OCI-LY1 (cell line): ENCODE results near the gene TMEM106C.

Source experiments
- H2AFZ ChIP-seq: fragments of 200-600 bp; sonication (generic), shearing (Covaris generic); 2 replicates; pipeline ENCODE4 v1.6.0; 2014; ENCODE audit warnings: antibody characterized with exemption, mild to moderate bottlenecking, low read length
- H3F3A ChIP-seq: fragments of 200-600 bp; sonication (generic), shearing (Covaris generic); 2 replicates; pipeline ENCODE4 v1.6.0; 2014; ENCODE audit warnings: mild to moderate bottlenecking, antibody characterized with exemption, low read length, moderate library complexity; ENCODE audit not compliant: insufficient read depth
- H3K27ac ChIP-seq: fragments of 200-600 bp; sonication (generic); 2 replicates; pipeline ENCODE4 v1.5.1; 2014; ENCODE audit warnings: low read length, mixed run types, mild to moderate bottlenecking, low read depth; ENCODE audit not compliant: poor library complexity, severe bottlenecking
- H3K27me3 ChIP-seq: fragments of 200-600 bp; sonication (generic); 2 replicates; pipeline ENCODE4 v1.6.0; 2014; ENCODE audit warnings: antibody characterized with exemption, mild to moderate bottlenecking, low read length, moderate library complexity; ENCODE audit not compliant: insufficient read depth
- H3K36me3 ChIP-seq: fragments of 200-600 bp; sonication (generic); 2 replicates; pipeline ENCODE4 v1.6.1; 2014; ENCODE audit warnings: mild to moderate bottlenecking, antibody characterized with exemption, low read length, moderate library complexity, mixed read lengths; ENCODE audit not compliant: insufficient read depth
- H3K4me1 ChIP-seq: fragments of 200-600 bp; sonication (generic); 2 replicates; pipeline ENCODE4 v1.5.1; 2014; ENCODE audit warnings: mild to moderate bottlenecking, low read length, moderate library complexity; ENCODE audit not compliant: insufficient read depth, severe bottlenecking
- H3K4me2 ChIP-seq: fragments of 200-600 bp; sonication (generic), shearing (Covaris generic); 2 replicates; pipeline ENCODE4 v1.6.1; 2014; ENCODE audit warnings: low read length
- H3K4me3 ChIP-seq: fragments of 200-600 bp; sonication (generic); 2 replicates; pipeline ENCODE4 v1.5.1; 2014; ENCODE audit warnings: low read length, low read depth, mild to moderate bottlenecking, mixed read lengths; ENCODE audit not compliant: poor library complexity, severe bottlenecking
- H3K79me2 ChIP-seq: fragments of 200-600 bp; shearing (Covaris generic); 2 replicates; pipeline ENCODE4 v1.6.1; 2016; ENCODE audit warnings: mixed run types, low read length, mixed read lengths; ENCODE audit not compliant: insufficient read depth
- H3K9ac ChIP-seq: fragments of 200-600 bp; sonication (generic), shearing (Covaris generic); 2 replicates; pipeline ENCODE4 v1.6.1; 2014; ENCODE audit warnings: mild to moderate bottlenecking, low read length, mixed read lengths
- H3K9me2 ChIP-seq: fragments of 200-600 bp; sonication (generic), shearing (Covaris generic); 2 replicates; pipeline ENCODE4 v1.6.1; 2014; ENCODE audit warnings: low read depth, mild to moderate bottlenecking, low read length, mixed read lengths
- H3K9me3 ChIP-seq: fragments of 200-600 bp; shearing (Covaris generic); 2 replicates; pipeline ENCODE4 v1.6.1; 2014; ENCODE audit warnings: low read length, mixed read lengths
- H4K20me1 ChIP-seq: fragments of 200-600 bp; sonication (generic), shearing (Covaris generic); 2 replicates; pipeline ENCODE4 v1.6.0; 2016; ENCODE audit warnings: mild to moderate bottlenecking, low read length; ENCODE audit not compliant: insufficient read depth
- EZH2 ChIP-seq: fragments of 200-600 bp; sonication (generic), shearing (Covaris generic); IDR thresholded peaks from 2 replicates; pipeline ENCODE4 v1.8.0; 2017; ENCODE audit warnings: borderline replicate concordance, mixed run types, mild to moderate bottlenecking, antibody characterized with exemption, low read length, moderate library complexity, mixed read lengths
- TF ChIP-seq, protein P1 (sequence below): fragments of 200-600 bp; sonication (generic), shearing (Covaris generic); IDR thresholded peaks from 2 replicates; pipeline ENCODE4 v1.5.1; 2017; ENCODE audit warnings: mild to moderate bottlenecking, antibody characterized with exemption, low read length, moderate library complexity, mixed read lengths

The TMEM106C gene

DNA sequence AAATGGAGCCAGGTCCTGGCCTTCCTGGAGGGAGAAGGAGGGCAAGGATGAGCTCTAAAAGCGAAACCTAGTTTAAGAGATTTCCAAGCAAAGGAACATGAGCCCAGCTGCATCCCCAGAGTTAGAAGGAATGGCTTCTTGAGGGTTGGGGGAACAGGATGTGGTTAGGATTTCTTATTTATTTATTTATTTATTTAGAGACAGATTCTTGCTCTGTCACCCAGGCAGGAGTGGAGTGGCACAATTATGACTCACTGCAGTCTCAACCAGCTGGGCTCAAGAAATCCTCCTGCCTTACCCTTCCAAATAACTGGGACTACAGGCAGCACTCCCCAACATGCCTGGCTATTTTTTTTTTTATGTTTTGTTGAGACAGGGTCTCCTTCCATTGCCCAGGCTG is 25.3 kb upstream of the TMEM106C start:
- Histone ChIP-seq H3K36me3 (no peaks in the 10 kb centered on the region), H3K27ac (no peak overlapping the region), H3K9me2 (no peaks in the 10 kb centered on the region), H3K9ac (no peak overlapping the region), H3K9me3 (no peaks in the 10 kb centered on the region), H2AFZ (no peak overlapping the region), H3K79me2 (no peaks in the 10 kb centered on the region), H3K4me2 (no peak overlapping the region), H3K4me3 (no peak overlapping the region), H4K20me1 (no peaks in the 10 kb centered on the region), H3K27me3 (peaks cover 11% of the 10 kb centered on the region; the same call in 1 of the 2 replicates), H3F3A (no peaks in the 10 kb centered on the region), H3K4me1 (peaks cover 4% of the 10 kb centered on the region)
- no peak for TF ChIP-seq EZH2
- TF ChIP-seq, protein P1, sequence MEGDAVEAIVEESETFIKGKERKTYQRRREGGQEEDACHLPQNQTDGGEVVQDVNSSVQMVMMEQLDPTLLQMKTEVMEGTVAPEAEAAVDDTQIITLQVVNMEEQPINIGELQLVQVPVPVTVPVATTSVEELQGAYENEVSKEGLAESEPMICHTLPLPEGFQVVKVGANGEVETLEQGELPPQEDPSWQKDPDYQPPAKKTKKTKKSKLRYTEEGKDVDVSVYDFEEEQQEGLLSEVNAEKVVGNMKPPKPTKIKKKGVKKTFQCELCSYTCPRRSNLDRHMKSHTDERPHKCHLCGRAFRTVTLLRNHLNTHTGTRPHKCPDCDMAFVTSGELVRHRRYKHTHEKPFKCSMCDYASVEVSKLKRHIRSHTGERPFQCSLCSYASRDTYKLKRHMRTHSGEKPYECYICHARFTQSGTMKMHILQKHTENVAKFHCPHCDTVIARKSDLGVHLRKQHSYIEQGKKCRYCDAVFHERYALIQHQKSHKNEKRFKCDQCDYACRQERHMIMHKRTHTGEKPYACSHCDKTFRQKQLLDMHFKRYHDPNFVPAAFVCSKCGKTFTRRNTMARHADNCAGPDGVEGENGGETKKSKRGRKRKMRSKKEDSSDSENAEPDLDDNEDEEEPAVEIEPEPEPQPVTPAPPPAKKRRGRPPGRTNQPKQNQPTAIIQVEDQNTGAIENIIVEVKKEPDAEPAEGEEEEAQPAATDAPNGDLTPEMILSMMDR, result no peak

DNA sequence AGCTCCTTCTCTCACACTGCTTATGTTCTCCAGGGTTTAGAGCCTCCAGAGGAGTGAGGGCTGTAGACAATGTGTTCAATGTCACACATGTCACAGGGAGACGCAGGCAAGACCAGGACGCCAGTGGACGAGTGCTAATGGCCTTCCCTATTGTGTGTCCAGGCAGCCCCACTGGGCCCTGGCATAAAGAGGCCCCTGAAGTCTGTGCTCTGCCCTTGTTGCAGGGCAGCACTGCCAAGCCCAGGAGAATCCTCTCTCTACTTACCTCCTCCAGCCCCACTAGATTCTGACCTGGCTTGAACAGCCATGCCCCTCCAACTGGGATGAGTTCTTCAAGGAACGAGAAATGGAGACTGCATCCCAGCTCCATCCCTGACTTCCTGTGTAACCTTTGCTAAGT is 24.8 kb upstream of the TMEM106C start:
- H3K27ac ChIP-seq, result no peak overlapping the region
- H2AFZ ChIP-seq, result no peak overlapping the region
- no peaks in the 10 kb centered on the region for H3F3A ChIP-seq
- H3K9me3 ChIP-seq, result no peaks in the 10 kb centered on the region
- no peaks in the 10 kb centered on the region for H4K20me1 ChIP-seq
- H3K36me3 ChIP-seq, result no peaks in the 10 kb centered on the region
- H3K79me2 ChIP-seq, result no peaks in the 10 kb centered on the region
- no peak overlapping the region for H3K9ac ChIP-seq
- no peak overlapping the region for H3K4me2 ChIP-seq
- H3K4me1 ChIP-seq, result peaks cover 4% of the 10 kb centered on the region
- TF ChIP-seq EZH2, result no peak
- TF ChIP-seq, protein P1, result no peak
- no peak overlapping the region for H3K4me3 ChIP-seq
- peaks cover 11% of the 10 kb centered on the region; the same call in 1 of the 2 replicates for H3K27me3 ChIP-seq
- no peaks in the 10 kb centered on the region for H3K9me2 ChIP-seq

DNA sequence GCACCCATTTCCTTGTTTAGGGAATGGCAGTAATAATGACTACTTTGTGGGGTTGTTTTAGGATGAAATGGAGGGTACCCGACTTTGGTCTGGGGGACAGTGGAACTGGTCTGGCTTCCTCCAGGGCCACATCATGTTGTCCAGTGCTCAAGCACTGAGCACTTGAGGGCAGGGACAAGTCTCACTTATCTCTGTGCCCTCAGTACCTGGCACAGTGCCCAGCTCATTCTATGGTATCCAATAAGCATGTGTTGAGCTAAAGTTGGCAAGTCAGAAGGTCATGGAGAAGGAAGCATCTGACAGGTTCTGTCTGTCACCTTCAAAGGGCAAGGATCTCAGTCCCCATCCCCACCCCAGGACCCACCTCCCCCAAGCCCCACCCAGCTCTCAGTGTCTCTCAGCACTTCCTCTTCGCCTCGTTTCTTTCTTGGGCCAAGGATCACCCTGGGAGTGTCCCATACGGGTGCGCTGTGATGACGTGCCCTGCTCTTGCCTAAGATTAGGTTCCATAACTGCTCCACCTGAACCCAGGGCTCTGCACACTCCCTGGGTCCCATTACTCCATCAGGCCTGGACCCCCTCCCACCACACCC is 24.3 kb upstream of the TMEM106C start:
- H4K20me1 ChIP-seq, result no peaks in the 10 kb centered on the region
- H3K36me3 ChIP-seq, result no peaks in the 10 kb centered on the region
- TF ChIP-seq, protein P1, result no peak
- TF ChIP-seq EZH2, result no peak
- no peak overlapping the region for H2AFZ ChIP-seq
- no peak overlapping the region for H3K4me2 ChIP-seq
- no peaks in the 10 kb centered on the region for H3K9me3 ChIP-seq
- H3K9ac ChIP-seq, result no peak overlapping the region
- no peaks in the 10 kb centered on the region for H3K9me2 ChIP-seq
- H3K4me1 ChIP-seq, result peaks cover 4% of the 10 kb centered on the region
- no peak overlapping the region for H3K27ac ChIP-seq
- H3K4me3 ChIP-seq, result no peak overlapping the region
- H3F3A ChIP-seq, result no peaks in the 10 kb centered on the region
- H3K79me2 ChIP-seq, result no peaks in the 10 kb centered on the region
- H3K27me3 ChIP-seq, result peaks cover 11% of the 10 kb centered on the region; the same call in 1 of the 2 replicates
